GM12878 (cell line): ENCODE measurements around the gene TMSB4X. TPM values are rescaled to one million over a fixed set of nuclear protein-coding genes. Genes with fewer than 3 reads are reported as not detected.

Experiments used
- CEBPB ChIP-seq, 2 experiments: fragments of 150-350 bp in 1 of 2; IDR thresholded peaks; 2 replicates each; pipeline ENCODE4 v1.6.1; 2012 to 2014; ENCODE audit warnings: low read depth in 2 of 2, low read length in 2 of 2, borderline replicate concordance in 1 of 2, inconsistent platforms in 1 of 2
- EP300 ChIP-seq, 2 experiments: fragments of 150-350 bp in 1 of 2; IDR thresholded peaks; 2 replicates each; pipeline ENCODE4 v1.6.1; 2011 to 2012; ENCODE audit warnings: low read depth in 2 of 2, low read length in 2 of 2, borderline replicate concordance in 1 of 2, improper control_type of control experiment in 1 of 2, inconsistent platforms in 1 of 2; ENCODE audit not compliant: control insufficient read depth in 1 of 2
- IKZF2 ChIP-seq, 2 experiments: fragments of 450-650 bp; IDR thresholded peaks; 2 replicates each; pipeline ENCODE4 v1.6.1; 2017; ENCODE audit warnings: mild to moderate bottlenecking in 2 of 2, moderate library complexity in 2 of 2
- MTA3 ChIP-seq: IDR thresholded peaks from 2 replicates; pipeline ENCODE4 v1.6.1; 2012; ENCODE audit warnings: low read length, inconsistent platforms, borderline replicate concordance
- NFYB ChIP-seq: IDR thresholded peaks from 2 replicates; pipeline ENCODE4 v1.6.1; 2011; ENCODE audit warnings: low read depth, mild to moderate bottlenecking, low read length, improper control_type of control experiment, moderate library complexity; ENCODE audit not compliant: insufficient read depth
- NR2C2 ChIP-seq: IDR thresholded peaks from 2 replicates; pipeline ENCODE4 v1.6.1; 2011; ENCODE audit warnings: borderline replicate concordance, low read depth; ENCODE audit not compliant: control insufficient read depth, insufficient read length
- NRF1 ChIP-seq: conservative IDR thresholded peaks from 2 replicates; pipeline ENCODE4 v1.6.1; 2011; ENCODE audit warnings: mild to moderate bottlenecking, low read depth, low read length, improper control_type of control experiment
- POLR2AphosphoS2 ChIP-seq: IDR thresholded peaks from 2 replicates; pipeline ENCODE4 v1.6.1; 2011; ENCODE audit warnings: low read depth, mild to moderate bottlenecking, low read length, improper control_type of control experiment, moderate library complexity
- POU2F2 ChIP-seq: IDR thresholded peaks from 3 replicates; pipeline ENCODE4 v1.6.1; 2011; ENCODE audit warnings: low read depth, mild to moderate bottlenecking, low read length, borderline replicate concordance
- RELA ChIP-seq: fragments of 450-650 bp; IDR thresholded peaks from 2 replicates; pipeline ENCODE4 v1.8.0; 2014; ENCODE audit warnings: borderline replicate concordance; ENCODE audit not compliant: partially characterized antibody
- RFX5 ChIP-seq: IDR thresholded peaks from 2 replicates; pipeline ENCODE4 v1.6.1; 2011; ENCODE audit warnings: low read depth, low read length, improper control_type of control experiment
- TCF12 ChIP-seq: IDR thresholded peaks from 2 replicates; pipeline ENCODE4 v1.6.1; 2011; ENCODE audit warnings: low read depth, mild to moderate bottlenecking, low read length
- ZNF24 ChIP-seq: fragments of 450-650 bp; IDR thresholded peaks from 2 replicates; pipeline ENCODE4 v1.6.1; 2017; ENCODE audit warnings: antibody characterized with exemption, mild to moderate bottlenecking
- polyA plus RNA-seq, 11 experiments: library from polyadenylated mRNA; depleted of rRNA in 4 of 11; unstranded in 6 of 11; stranded (reverse) in 5 of 11; fragments of >200 nt; fragmentation: Nextera tagmentation in 4 of 11; fragmentation: Illumina TruSeq in 1 of 11; extraction: Ambion mirVana in 4 of 11; extraction: Trizol in 1 of 11; gene quantifications; 1 replicate in 1 of 11; 2 replicates in 10 of 11; pipeline versions ENCODE4 v1.2.1 to v1.2.3, GENCODE V29; 2011 to 2016; ENCODE audit warnings: inconsistent platforms in 2 of 11, missing spikeins in 2 of 11, low read depth in 1 of 11
- total RNA-seq, 4 experiments: library from RNA; depleted of rRNA in 3 of 4; stranded (reverse); fragments of >200 nt in 3 of 4; fragmentation: Illumina TruSeq in 1 of 4; extraction: Trizol in 1 of 4; gene quantifications; 2 replicates each; pipeline versions ENCODE4 v1.2.1 to v1.2.3, GENCODE V29; 2013 to 2021
- TF ChIP-seq, protein P1 (sequence below): fragments of 450-650 bp; IDR thresholded peaks from 2 replicates; pipeline ENCODE4 v1.6.1; 2018; ENCODE audit warnings: mild to moderate bottlenecking, low read depth, moderate library complexity; ENCODE audit not compliant: partially characterized antibody
- TF ChIP-seq, protein P2 (sequence below), 3 experiments: IDR thresholded peaks in 2 of 3; conservative IDR thresholded peaks in 1 of 3; 2 replicates each; pipeline ENCODE4 v1.5.1; 2011; ENCODE audit warnings: low read depth in 3 of 3, low read length in 3 of 3, mild to moderate bottlenecking in 3 of 3, control low read depth in 2 of 3, moderate library complexity in 2 of 3, inconsistent platforms in 1 of 3, mixed read lengths in 1 of 3; ENCODE audit not compliant: control insufficient read depth in 2 of 3, insufficient read depth in 1 of 3; ENCODE audit errors: extremely low read depth in 1 of 3
- TF ChIP-seq, protein P3 (sequence below): IDR thresholded peaks from 2 replicates; pipeline ENCODE4 v1.6.1; 2011; ENCODE audit warnings: low read depth, low read length, improper control_type of control experiment, borderline replicate concordance
- TF ChIP-seq, protein P4 (sequence below): fragments of 450-650 bp; formaldehyde crosslinking; IDR thresholded peaks from 2 replicates; pipeline ENCODE4 v1.5.0; 2022; ENCODE audit warnings: mild to moderate bottlenecking, missing genetic modification characterization
- TF ChIP-seq, protein P5 (sequence below): fragments of 450-650 bp; IDR thresholded peaks from 2 replicates; pipeline ENCODE4 v1.6.1; 2017; ENCODE audit warnings: low read depth, mild to moderate bottlenecking, moderate library complexity

Gene TMSB4X
- total and polyA plus RNA-seq, 10 of the 15 experiments (the other 5 are each of a cell fraction or from before 2014, with no cell fraction given), result 13,924 to 37,234 (median 23,705) TPM

DNA sequence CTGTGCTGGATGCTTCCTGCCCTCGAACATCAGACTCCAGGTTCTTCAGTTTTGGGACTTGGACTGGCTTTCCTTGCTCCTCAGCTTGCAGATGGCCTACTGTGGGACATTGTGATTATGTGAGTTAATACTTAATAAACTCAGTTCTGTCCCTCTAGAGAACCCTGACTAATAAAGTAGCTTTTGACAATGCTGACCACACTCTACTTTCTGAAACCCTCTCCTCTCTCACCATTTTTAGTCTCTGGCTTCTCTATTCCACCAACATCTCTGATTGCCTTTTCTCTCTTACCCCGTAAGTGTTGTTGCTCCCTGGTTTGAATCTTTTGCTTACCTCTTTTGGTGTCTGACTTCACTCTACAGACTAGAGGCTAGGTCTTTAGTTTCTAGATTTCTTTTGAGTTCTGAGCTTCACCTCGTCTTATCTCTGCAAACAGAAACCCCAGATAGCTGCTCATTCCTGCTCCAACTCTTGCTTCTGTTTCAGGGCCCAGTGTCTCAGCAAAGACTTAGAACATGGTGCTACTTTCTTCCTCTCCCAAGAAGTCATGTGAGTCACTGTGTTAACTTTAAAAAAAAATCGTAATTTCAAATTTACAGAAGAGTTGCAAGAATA lies 11.4 kb downstream of the TMSB4X start (continued):
- TF ChIP-seq, protein P1, sequence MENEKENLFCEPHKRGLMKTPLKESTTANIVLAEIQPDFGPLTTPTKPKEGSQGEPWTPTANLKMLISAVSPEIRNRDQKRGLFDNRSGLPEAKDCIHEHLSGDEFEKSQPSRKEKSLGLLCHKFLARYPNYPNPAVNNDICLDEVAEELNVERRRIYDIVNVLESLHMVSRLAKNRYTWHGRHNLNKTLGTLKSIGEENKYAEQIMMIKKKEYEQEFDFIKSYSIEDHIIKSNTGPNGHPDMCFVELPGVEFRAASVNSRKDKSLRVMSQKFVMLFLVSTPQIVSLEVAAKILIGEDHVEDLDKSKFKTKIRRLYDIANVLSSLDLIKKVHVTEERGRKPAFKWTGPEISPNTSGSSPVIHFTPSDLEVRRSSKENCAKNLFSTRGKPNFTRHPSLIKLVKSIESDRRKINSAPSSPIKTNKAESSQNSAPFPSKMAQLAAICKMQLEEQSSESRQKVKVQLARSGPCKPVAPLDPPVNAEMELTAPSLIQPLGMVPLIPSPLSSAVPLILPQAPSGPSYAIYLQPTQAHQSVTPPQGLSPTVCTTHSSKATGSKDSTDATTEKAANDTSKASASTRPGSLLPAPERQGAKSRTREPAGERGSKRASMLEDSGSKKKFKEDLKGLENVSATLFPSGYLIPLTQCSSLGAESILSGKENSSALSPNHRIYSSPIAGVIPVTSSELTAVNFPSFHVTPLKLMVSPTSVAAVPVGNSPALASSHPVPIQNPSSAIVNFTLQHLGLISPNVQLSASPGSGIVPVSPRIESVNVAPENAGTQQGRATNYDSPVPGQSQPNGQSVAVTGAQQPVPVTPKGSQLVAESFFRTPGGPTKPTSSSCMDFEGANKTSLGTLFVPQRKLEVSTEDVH, result no peak
- TF ChIP-seq, protein P2, sequence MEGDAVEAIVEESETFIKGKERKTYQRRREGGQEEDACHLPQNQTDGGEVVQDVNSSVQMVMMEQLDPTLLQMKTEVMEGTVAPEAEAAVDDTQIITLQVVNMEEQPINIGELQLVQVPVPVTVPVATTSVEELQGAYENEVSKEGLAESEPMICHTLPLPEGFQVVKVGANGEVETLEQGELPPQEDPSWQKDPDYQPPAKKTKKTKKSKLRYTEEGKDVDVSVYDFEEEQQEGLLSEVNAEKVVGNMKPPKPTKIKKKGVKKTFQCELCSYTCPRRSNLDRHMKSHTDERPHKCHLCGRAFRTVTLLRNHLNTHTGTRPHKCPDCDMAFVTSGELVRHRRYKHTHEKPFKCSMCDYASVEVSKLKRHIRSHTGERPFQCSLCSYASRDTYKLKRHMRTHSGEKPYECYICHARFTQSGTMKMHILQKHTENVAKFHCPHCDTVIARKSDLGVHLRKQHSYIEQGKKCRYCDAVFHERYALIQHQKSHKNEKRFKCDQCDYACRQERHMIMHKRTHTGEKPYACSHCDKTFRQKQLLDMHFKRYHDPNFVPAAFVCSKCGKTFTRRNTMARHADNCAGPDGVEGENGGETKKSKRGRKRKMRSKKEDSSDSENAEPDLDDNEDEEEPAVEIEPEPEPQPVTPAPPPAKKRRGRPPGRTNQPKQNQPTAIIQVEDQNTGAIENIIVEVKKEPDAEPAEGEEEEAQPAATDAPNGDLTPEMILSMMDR (IDR thresholded peaks at IDR 0.05 in 2 of 3, conservative IDR thresholded peaks at IDR 0.05 in 1 of 3; ENCODE audit: control insufficient read depth in 2 of 3, extremely low read depth in 1 of 3, insufficient read depth in 1 of 3, low read depth in 3 of 3, low read length in 3 of 3), result no peak
- TF ChIP-seq RELA, result no peak
- peak in 1 of 2 experiments; percentile 8; a peak in 1 of 4 replicates for TF ChIP-seq IKZF2 (IDR thresholded peaks at IDR 0.05)
- TF ChIP-seq RFX5, result no peak
- TF ChIP-seq NR2C2, result no peak
- TF ChIP-seq TCF12, result no peak
- TF ChIP-seq POU2F2, result no peak
- TF ChIP-seq, protein P3, sequence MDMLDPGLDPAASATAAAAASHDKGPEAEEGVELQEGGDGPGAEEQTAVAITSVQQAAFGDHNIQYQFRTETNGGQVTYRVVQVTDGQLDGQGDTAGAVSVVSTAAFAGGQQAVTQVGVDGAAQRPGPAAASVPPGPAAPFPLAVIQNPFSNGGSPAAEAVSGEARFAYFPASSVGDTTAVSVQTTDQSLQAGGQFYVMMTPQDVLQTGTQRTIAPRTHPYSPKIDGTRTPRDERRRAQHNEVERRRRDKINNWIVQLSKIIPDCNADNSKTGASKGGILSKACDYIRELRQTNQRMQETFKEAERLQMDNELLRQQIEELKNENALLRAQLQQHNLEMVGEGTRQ, result no peak
- no peak for TF ChIP-seq NRF1
- TF ChIP-seq EP300 (IDR thresholded peaks at IDR 0.05; ENCODE audit: borderline replicate concordance in 1 of 2, control insufficient read depth in 1 of 2, low read depth in 2 of 2, low read length in 2 of 2), result 0 out of 4 replicates have a peak, but pooled peaks of 1 of the 2 experiments have one; percentile 16
- no peak for TF ChIP-seq CEBPB (IDR thresholded peaks at IDR 0.05; ENCODE audit: borderline replicate concordance in 1 of 2, low read depth in 2 of 2, low read length in 2 of 2)
- no peak for TF ChIP-seq POLR2AphosphoS2
- TF ChIP-seq, protein P4, sequence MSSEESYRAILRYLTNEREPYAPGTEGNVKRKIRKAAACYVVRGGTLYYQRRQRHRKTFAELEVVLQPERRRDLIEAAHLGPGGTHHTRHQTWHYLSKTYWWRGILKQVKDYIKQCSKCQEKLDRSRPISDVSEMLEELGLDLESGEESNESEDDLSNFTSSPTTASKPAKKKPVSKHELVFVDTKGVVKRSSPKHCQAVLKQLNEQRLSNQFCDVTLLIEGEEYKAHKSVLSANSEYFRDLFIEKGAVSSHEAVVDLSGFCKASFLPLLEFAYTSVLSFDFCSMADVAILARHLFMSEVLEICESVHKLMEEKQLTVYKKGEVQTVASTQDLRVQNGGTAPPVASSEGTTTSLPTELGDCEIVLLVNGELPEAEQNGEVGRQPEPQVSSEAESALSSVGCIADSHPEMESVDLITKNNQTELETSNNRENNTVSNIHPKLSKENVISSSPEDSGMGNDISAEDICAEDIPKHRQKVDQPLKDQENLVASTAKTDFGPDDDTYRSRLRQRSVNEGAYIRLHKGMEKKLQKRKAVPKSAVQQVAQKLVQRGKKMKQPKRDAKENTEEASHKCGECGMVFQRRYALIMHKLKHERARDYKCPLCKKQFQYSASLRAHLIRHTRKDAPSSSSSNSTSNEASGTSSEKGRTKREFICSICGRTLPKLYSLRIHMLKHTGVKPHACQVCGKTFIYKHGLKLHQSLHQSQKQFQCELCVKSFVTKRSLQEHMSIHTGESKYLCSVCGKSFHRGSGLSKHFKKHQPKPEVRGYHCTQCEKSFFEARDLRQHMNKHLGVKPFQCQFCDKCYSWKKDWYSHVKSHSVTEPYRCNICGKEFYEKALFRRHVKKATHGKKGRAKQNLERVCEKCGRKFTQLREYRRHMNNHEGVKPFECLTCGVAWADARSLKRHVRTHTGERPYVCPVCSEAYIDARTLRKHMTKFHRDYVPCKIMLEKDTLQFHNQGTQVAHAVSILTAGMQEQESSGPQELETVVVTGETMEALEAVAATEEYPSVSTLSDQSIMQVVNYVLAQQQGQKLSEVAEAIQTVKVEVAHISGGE (CRISPR knock-in tag), result no peak
- TF ChIP-seq ZNF24, result no peak
- TF ChIP-seq NFYB, result no peak
- TF ChIP-seq MTA3, result no peak
- TF ChIP-seq, protein P5, sequence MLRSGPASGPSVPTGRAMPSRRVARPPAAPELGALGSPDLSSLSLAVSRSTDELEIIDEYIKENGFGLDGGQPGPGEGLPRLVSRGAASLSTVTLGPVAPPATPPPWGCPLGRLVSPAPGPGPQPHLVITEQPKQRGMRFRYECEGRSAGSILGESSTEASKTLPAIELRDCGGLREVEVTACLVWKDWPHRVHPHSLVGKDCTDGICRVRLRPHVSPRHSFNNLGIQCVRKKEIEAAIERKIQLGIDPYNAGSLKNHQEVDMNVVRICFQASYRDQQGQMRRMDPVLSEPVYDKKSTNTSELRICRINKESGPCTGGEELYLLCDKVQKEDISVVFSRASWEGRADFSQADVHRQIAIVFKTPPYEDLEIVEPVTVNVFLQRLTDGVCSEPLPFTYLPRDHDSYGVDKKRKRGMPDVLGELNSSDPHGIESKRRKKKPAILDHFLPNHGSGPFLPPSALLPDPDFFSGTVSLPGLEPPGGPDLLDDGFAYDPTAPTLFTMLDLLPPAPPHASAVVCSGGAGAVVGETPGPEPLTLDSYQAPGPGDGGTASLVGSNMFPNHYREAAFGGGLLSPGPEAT, result no peak
